HT-29 (cell line): ENCODE measurements around the gene UBE2K. TPM values are rescaled to one million over a fixed set of nuclear protein-coding genes. Genes with fewer than 3 reads are reported as not detected.
"Not testable (repeated sequence)": the region's sequence is repeated elsewhere in the genome, so short reads cannot be mapped to it uniquely, and the experiment has no call there.

Experiments
- DNase-seq: peaks from one replicate; pipeline ENCODE4 v3.0.0-alpha.2; 2015; ENCODE audit warnings: low spot score
- small RNA-seq: library from RNA; depleted of rRNA; stranded (forward); fragments of <200 nt; gene quantifications from one replicate; pipeline ENCODE3, GENCODE V24; 2014
- total RNA-seq: library from RNA; depleted of rRNA; stranded (reverse); fragments of >200 nt; shearing (Covaris generic); gene quantifications from 2 replicates; pipeline ENCODE4 v1.2.3, GENCODE V29; 2014; rRNA removed

UBE2K gene
- total RNA-seq, 1 experiment from 2014 or later, result 48.8 TPM

GRCh38 chr4:39792529-39792928 lies 94.6 kb downstream of the UBE2K start:
- DNase-seq, result no peak

DNA sequence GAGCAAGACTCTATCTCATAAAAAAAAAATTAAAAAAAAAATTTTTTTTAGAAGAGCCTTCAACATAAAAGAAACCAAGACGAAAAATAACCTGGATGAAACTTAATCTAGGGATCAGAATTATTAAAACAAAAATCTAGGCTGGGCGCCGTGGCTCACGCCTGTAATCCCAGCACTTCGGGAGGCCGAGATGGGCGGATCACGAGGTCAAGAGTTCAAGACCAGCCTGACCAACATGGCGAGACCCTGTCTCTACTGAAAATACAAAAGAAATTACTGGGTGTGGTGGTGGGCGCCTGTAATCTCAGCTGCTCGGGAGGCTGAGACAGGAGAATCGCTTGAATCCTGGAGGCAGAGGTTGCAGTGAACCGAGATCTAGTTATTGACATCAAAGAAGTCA lies 95.0 kb downstream of the UBE2K start:
- not testable (repeated sequence) for DNase-seq

DNA sequence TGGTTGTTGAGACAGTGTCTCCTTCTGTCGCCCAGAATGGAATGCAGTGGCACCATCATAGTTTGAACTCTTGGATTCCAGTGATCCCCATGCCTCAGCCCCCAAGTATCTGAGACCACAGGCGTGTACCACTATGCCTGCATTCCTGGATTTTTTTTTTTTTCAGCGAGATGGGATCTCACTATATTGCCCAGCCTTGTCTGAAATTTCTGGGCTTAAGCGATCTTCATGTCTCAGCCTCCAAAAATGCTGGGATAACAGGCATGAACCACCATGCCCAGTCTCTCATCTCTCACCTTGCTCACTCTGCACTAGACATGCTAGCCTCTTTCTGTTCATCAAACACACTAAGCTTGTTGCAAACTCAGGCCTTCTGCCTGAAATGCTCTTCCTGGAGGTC lies 104.1 kb downstream of the UBE2K start:
- no peak for DNase-seq

DNA sequence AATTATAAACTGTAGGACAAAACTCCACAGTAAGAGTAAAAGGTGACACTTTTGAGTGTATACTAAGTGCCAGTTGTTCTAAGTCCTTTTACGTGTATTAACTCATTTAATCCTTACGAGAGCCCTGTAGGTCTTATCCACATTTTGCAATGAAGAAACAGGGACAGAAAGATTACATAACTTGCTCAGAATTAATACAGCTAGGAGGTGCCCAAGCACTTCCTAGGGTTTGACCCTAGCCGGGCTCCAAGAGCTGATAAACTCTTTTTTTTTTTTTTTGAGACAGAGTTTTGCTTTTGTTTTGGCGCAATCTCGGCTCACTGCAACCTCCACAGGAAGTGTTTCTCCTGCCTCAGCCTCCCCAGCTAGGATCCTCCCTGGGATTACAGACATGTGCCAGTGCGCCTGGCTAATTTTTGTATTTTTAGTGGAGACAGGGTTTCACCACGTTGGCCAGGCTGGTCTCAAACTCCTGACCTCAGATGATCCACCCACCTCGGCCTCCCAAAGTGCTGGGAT lies 110.4 kb downstream of the UBE2K start:
- DNase-seq, result no peak

DNA sequence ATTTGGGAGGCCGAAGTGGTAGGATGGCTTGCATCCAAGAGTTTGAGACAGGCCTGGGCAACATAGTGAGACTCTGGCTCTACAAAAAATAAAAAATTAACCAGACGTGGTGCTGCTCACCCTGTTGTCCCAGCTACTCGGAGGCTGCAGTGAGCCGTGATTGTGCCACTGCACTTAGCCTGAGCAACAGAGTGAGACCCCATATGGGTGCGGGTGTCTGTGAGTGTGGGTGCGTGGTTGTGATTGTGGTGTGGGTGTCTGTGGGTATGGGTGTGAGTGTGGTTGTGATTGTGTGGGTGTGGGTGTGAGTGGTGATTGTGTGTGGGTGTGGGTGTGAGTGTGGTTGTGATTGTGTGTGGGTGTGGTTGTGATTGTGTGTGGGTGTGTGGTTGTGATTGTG lies 114.6 kb downstream of the UBE2K start:
- DNase-seq, result no peak

- DNase-seq, result not testable (repeated sequence)
Observed at GRCh38 chr4:39813033-39813432, 115.1 kb downstream of the UBE2K start.

- DNase-seq, result not testable (repeated sequence)
Observed at GRCh38 chr4:39813761-39814160, 115.8 kb downstream of the UBE2K start.

DNA sequence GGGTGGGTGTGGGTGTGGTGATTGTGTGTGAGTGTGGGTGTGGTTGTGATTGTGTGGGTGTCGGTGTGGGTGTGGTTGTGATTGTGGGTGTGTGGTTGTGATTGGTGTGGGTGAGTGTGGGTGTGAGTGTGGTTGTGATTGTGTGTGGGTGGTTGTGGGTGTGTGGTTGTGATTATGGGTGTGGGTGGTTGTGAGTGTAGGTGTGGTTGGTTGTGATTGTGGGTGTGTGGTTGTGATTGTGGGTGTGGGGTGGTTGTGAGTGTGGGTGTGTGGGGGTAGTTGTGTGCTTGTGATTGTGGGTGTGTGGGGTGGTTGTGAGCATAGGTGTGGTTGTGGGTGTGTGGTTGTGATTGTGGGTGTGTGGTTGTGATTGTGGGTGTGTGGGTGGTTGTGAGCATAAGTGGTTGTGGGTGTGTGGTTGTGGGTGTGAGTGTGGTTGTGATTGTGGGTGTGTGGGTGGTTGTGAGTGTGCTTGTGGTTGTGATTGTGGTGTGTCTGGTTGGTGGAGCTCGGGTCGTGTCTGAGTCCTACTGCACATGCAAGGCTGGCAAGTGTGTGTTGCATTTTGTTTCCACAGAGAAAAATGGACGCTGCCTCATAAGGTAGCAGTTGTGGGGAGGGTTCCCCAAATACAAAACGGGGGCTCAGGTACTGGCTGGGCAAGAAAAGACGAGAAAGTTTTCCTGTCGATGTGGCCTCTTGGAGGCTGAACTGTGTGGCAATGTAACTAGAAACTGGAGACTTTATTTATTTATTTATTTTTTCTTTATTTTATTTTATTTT lies 116.7 kb downstream of the UBE2K start:
- no peak for DNase-seq

- DNase-seq, result no peak
Observed at GRCh38 chr4:39818646-39819045, 120.7 kb downstream of the UBE2K start.

- DNase-seq, result no peak
Observed at GRCh38 chr4:39820186-39820585, 122.2 kb downstream of the UBE2K start.

DNA sequence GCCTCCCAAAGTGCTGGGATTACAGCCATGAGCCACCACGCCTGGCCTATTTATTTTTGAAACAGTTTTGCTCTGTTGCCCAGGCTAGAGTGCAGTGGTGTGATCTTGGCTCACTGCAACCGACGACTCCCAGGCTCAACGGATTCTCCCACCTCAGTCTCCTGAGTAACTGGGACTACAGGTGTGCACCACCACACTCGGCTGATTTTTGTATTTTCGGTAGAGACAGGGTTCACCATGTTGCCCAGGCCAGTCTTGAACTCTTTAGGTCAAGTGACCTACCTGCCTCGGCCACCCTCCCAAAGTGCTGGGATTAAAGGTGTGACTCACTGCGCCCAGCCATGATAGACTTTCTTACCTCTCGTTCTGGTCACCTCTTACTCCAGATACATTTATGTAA lies 124.0 kb downstream of the UBE2K start:
- no peak for DNase-seq

DNA sequence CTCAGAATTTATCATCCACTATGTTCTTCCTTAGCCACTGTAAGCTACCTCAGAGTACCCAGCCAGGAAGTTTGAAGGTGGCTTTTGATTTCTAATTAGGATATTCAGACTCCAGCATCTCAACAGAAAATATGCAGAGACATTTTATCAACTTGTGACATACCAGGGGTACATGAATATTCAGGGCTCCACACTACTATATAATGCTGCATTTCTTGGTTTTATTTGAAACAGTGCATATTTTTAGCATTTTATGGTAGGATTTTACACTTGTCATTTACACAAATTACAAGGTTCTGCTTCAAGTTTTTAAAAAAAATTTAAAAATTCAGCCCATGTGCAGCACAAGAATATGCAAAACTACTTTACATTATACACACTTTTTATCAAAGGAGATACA lies 124.7 kb downstream of the UBE2K start:
- DNase-seq, result no peak

DNA sequence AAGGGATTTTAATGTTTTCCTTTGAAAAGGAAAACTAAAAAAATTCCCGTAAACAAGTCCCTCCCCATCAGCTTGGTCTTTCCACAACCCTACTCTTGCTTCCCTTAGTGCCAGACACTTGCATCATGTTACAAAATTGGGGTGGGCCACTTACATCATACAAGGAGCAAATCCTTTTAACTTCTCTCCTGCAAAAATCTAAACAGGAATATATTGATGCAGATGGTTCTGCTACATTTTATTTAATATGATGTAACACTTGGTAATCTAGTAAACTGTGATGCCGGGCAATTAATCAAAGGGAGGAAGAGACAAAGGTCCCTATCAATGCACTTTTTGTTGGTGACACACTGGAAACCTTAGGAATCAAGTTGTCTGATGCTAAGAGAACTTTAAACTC lies 125.3 kb downstream of the UBE2K start:
- DNase-seq, result no peak

- no peak for DNase-seq
Observed at GRCh38 chr4:39825090-39825489, 127.2 kb downstream of the UBE2K start.

- no peak for DNase-seq
Observed at GRCh38 chr4:39825741-39826231, 127.8 kb downstream of the UBE2K start.

Small RNA genes lying within 50 kb of the gene (small RNA-seq; reads per million reads assigned to genes)
- not detected for gene RF00019
- gene RN7SL558P, result not detected

Other genes with a start within 250 kb of the UBE2K start
- 1,285 and 1,602 TPM in 2 replicates for gene RPL9, start 239.2 kb upstream of the UBE2K start, total RNA-seq
- 4.9 and 5.5 TPM in 2 replicates for gene LIAS, start 239.1 kb upstream of the UBE2K start, total RNA-seq
- gene UGDH, start 170.7 kb upstream of the UBE2K start, total RNA-seq, result 82.3 and 95.2 TPM in 2 replicates
- gene SMIM14, start 59.3 kb upstream of the UBE2K start, total RNA-seq, result 5.4 and 12.1 TPM in 2 replicates